ENCODE results near the gene PRRC2B.

Gene PRRC2B

DNA sequence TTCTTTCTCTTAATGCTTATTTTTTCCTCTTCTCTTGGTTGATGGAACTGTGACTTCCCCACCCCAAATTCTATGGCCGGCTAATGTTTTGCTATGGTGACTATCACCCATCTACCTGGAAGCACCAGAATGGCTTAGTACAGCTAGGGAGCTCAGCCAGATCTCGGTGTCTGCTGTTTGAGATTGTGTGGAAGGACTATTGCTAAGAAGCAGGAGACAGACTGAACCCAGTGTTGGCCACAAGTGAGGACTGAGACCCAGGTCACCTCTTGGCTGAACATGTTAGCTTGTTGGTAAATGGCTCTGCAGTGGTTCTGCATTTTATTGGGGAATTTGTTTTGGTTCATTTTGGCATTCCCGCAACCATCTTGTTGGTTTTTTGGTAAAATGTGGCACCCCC is 2.7 kb downstream of the PRRC2B start:
- H3K36me3 ChIP-seq (replicated peaks; ENCODE audit: low read depth, low read length), result peaks cover 12% of the 10 kb centered on the region
- no peak overlapping the region for H3K27ac ChIP-seq (ENCODE audit: low read length)
- H3K4me2 ChIP-seq (ENCODE audit: low read length), result peak overlapping the region; percentile 55
- peaks cover 65% of the 10 kb centered on the region for H4K20me1 ChIP-seq (ENCODE audit: insufficient read depth, low read length)
- H3K27me3 ChIP-seq (ENCODE audit: low read depth, low read length), result no peaks in the 10 kb centered on the region
- peaks cover 76% of the 10 kb centered on the region for H3K79me2 ChIP-seq (ENCODE audit: low read length)
- TF ChIP-seq EZH2phosphoT487 (IDR thresholded peaks at IDR 0.05; ENCODE audit: low read depth), result no peak
- TF ChIP-seq CTCF (IDR thresholded peaks at IDR 0.05; ENCODE audit: low read depth, low read length), result no peak
- no peak overlapping the region for H2AFZ ChIP-seq (ENCODE audit: low read depth, low read length)
- peak overlapping the region; percentile 49 for H3K4me3 ChIP-seq (ENCODE audit: low read length)
- no peak overlapping the region for H3K9ac ChIP-seq (ENCODE audit: low read length)
- H3K9me3 ChIP-seq (ENCODE audit: insufficient read depth, low read length), result no peaks in the 10 kb centered on the region
- H3K4me1 ChIP-seq (ENCODE audit: low read length), result peaks cover 33% of the 10 kb centered on the region

GRCh38 chr9:131397100-131397790 is 3.4 kb downstream of the PRRC2B start:
- Histone ChIP-seq H3K4me2 (ENCODE audit: low read length) (peak overlapping the region; percentile 55), H3K4me1 (ENCODE audit: low read length) (peaks cover 33% of the 10 kb centered on the region), H3K27me3 (ENCODE audit: low read depth, low read length) (no peaks in the 10 kb centered on the region), H3K27ac (ENCODE audit: low read length) (no peak overlapping the region), H3K79me2 (ENCODE audit: low read length) (peaks cover 83% of the 10 kb centered on the region), H3K36me3 (replicated peaks; ENCODE audit: low read depth, low read length) (peaks cover 15% of the 10 kb centered on the region), H2AFZ (ENCODE audit: low read depth, low read length) (no peak overlapping the region), H3K9ac (ENCODE audit: low read length) (no peak overlapping the region), H4K20me1 (ENCODE audit: insufficient read depth, low read length) (peaks cover 71% of the 10 kb centered on the region), H3K4me3 (ENCODE audit: low read length) (peak overlapping the region; percentile 49; the same call in 1 of the 2 replicates), H3K9me3 (ENCODE audit: insufficient read depth, low read length) (no peaks in the 10 kb centered on the region)
- TF ChIP-seq CTCF (IDR thresholded peaks at IDR 0.05; ENCODE audit: low read depth, low read length) (no peak), EZH2phosphoT487 (IDR thresholded peaks at IDR 0.05; ENCODE audit: low read depth) (no peak)

DNA sequence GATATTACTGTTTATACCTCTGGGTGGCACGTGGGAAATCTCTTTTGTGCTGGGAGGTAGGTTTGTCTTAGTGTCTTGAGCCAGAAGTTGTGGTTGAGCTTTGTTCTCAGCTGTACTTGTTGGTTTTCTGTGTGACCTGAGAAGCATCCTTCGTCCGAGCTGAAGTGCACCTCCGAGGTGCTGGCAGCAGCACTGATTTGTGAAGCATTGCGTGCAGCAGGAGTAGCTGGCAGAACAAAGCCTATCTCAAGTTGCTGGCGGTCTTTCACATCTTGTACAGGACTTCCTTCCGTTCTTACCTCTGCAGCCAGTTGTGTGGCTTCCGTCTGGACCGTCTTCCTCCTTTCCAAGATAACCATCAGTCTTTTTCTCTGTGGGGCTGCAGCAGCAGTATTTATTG is 4.3 kb downstream of the PRRC2B start:
- Histone ChIP-seq H3K4me3 (ENCODE audit: low read length) (no peak overlapping the region), H3K79me2 (ENCODE audit: low read length) (peaks cover 92% of the 10 kb centered on the region), H3K27ac (ENCODE audit: low read length) (no peak overlapping the region), H3K27me3 (ENCODE audit: low read depth, low read length) (no peaks in the 10 kb centered on the region), H2AFZ (ENCODE audit: low read depth, low read length) (no peak overlapping the region), H4K20me1 (ENCODE audit: insufficient read depth, low read length) (peaks cover 81% of the 10 kb centered on the region), H3K9ac (ENCODE audit: low read length) (no peak overlapping the region), H3K4me1 (ENCODE audit: low read length) (peaks cover 29% of the 10 kb centered on the region), H3K9me3 (ENCODE audit: insufficient read depth, low read length) (no peaks in the 10 kb centered on the region), H3K4me2 (ENCODE audit: low read length) (no peak overlapping the region), H3K36me3 (replicated peaks; ENCODE audit: low read depth, low read length) (peaks cover 21% of the 10 kb centered on the region)
- TF ChIP-seq EZH2phosphoT487 (IDR thresholded peaks at IDR 0.05; ENCODE audit: low read depth), result no peak
- TF ChIP-seq CTCF (IDR thresholded peaks at IDR 0.05; ENCODE audit: low read depth, low read length), result no peak

GRCh38 chr9:131399972-131400371 is 6.1 kb downstream of the PRRC2B start:
- H3K27me3 ChIP-seq (ENCODE audit: low read depth, low read length), result no peaks in the 10 kb centered on the region
- peaks cover 96% of the 10 kb centered on the region for H4K20me1 ChIP-seq (ENCODE audit: insufficient read depth, low read length)
- no peak overlapping the region for H3K4me2 ChIP-seq (ENCODE audit: low read length)
- no peak overlapping the region for H2AFZ ChIP-seq (ENCODE audit: low read depth, low read length)
- peaks cover 27% of the 10 kb centered on the region for H3K36me3 ChIP-seq (replicated peaks; ENCODE audit: low read depth, low read length)
- H3K4me3 ChIP-seq (ENCODE audit: low read length), result no peak overlapping the region
- no peak overlapping the region for H3K9ac ChIP-seq (ENCODE audit: low read length)
- peaks cover 99% of the 10 kb centered on the region for H3K79me2 ChIP-seq (ENCODE audit: low read length)
- TF ChIP-seq EZH2phosphoT487 (IDR thresholded peaks at IDR 0.05; ENCODE audit: low read depth) (no peak), CTCF (IDR thresholded peaks at IDR 0.05; ENCODE audit: low read depth, low read length) (no peak)
- H3K27ac ChIP-seq (ENCODE audit: low read length), result no peak overlapping the region
- peaks cover 26% of the 10 kb centered on the region for H3K4me1 ChIP-seq (ENCODE audit: low read length)
- H3K9me3 ChIP-seq (ENCODE audit: insufficient read depth, low read length), result no peaks in the 10 kb centered on the region
